ENCODE measurements around the gene TEF. TPM values are rescaled to one million over a fixed set of nuclear protein-coding genes. Genes with fewer than 3 reads are reported as not detected.

The TEF gene
- total and polyA plus RNA-seq, 2 donors from 2014 or later = 19.4 to 34.9 TPM

- FAIRE-seq (no peak), DNase-seq (no peak)
- no peak for TF ChIP-seq CTCF (IDR thresholded peaks at IDR 0.05; ENCODE audit: borderline replicate concordance, extremely low read depth, insufficient read depth)
- no peaks in the 10 kb centered on the region for H3K36me3 ChIP-seq (ENCODE audit: control insufficient read depth in 2 of 3, insufficient read depth in 3 of 3, low read length in 3 of 3)
- H3K27me3 ChIP-seq (ENCODE audit: control insufficient read depth, insufficient read depth, low read length) = no peaks in the 10 kb centered on the region
- H3K9ac ChIP-seq (ENCODE audit: low read length in 3 of 3) = no peak overlapping the region
- H3K4me3 ChIP-seq (ENCODE audit: low read length in 3 of 3) = no peak overlapping the region
- intact Hi-C loops (cut with DNase I) = no loop called here
- H3K27ac ChIP-seq (ENCODE audit: low read depth in 2 of 2, low read length in 2 of 2) = peak overlapping the region in 1 of 2 donors; percentile 7
- no peaks in the 10 kb centered on the region for H3K9me3 ChIP-seq (ENCODE audit: control insufficient read depth in 2 of 3, insufficient read depth in 1 of 3, low read length in 3 of 3)
- H3K4me1 ChIP-seq (ENCODE audit: control insufficient read depth in 2 of 3, insufficient read depth in 2 of 3, low read depth in 1 of 3, low read length in 3 of 3) = peaks cover 0 to 15% (median 8%) of the 10 kb centered on the region in 3 donors
These were observed 3.9 kb upstream of the TEF start for GRCh38 chr22:41377846-41378245.

GRCh38 chr22:41380993-41381328 is 781 bp upstream of the TEF start:
- Histone ChIP-seq H3K36me3 (ENCODE audit: control insufficient read depth in 2 of 3, insufficient read depth in 3 of 3, low read length in 3 of 3) (peaks cover 0 to 3% (median 0%) of the 10 kb centered on the region in 3 donors), H3K9me3 (ENCODE audit: control insufficient read depth in 2 of 3, insufficient read depth in 1 of 3, low read length in 3 of 3) (no peaks in the 10 kb centered on the region), H3K27me3 (ENCODE audit: control insufficient read depth, insufficient read depth, low read length) (no peaks in the 10 kb centered on the region), H3K9ac (ENCODE audit: low read length in 3 of 3) (peak overlapping the region; percentile 45 to 72 (median 47)), H3K4me3 (ENCODE audit: low read length in 3 of 3) (peak overlapping the region; percentile 54 to 70 (median 63)), H3K4me1 (ENCODE audit: control insufficient read depth in 2 of 3, insufficient read depth in 2 of 3, low read depth in 1 of 3, low read length in 3 of 3) (peaks cover 0 to 19% (median 8%) of the 10 kb centered on the region in 3 donors), H3K27ac (ENCODE audit: low read depth in 2 of 2, low read length in 2 of 2) (peak overlapping the region; percentile 100)
- no peak for FAIRE-seq
- intact Hi-C loops (cut with DNase I) = no loop called here
- no peak for TF ChIP-seq CTCF (IDR thresholded peaks at IDR 0.05; ENCODE audit: borderline replicate concordance, extremely low read depth, insufficient read depth)
- peak in 2 of 5 donors; percentile 86 to 91 for DNase-seq

- no peak for FAIRE-seq
- peak in 3 of 5 donors; percentile 89 to 96 (median 95) for DNase-seq
These were observed 396 bp downstream of the TEF start for GRCh38 chr22:41382098-41382578.

More at GRCh38 chr22:41382098-41382578, 396 bp downstream of the TEF start:
- Histone ChIP-seq H3K27ac (ENCODE audit: low read depth in 2 of 2, low read length in 2 of 2) (peak overlapping the region; percentile 100), H3K4me1 (ENCODE audit: control insufficient read depth in 2 of 3, insufficient read depth in 2 of 3, low read depth in 1 of 3, low read length in 3 of 3) (peaks cover 0 to 19% (median 8%) of the 10 kb centered on the region in 3 donors), H3K4me3 (ENCODE audit: low read length in 3 of 3) (peak overlapping the region; percentile 69 to 83 (median 74)), H3K9ac (ENCODE audit: low read length in 3 of 3) (peak overlapping the region; percentile 22 to 69 (median 37)), H3K36me3 (ENCODE audit: control insufficient read depth in 2 of 3, insufficient read depth in 3 of 3, low read length in 3 of 3) (peaks cover 0 to 3% (median 2%) of the 10 kb centered on the region in 3 donors), H3K9me3 (ENCODE audit: control insufficient read depth in 2 of 3, insufficient read depth in 1 of 3, low read length in 3 of 3) (no peaks in the 10 kb centered on the region), H3K27me3 (ENCODE audit: control insufficient read depth, insufficient read depth, low read length) (no peaks in the 10 kb centered on the region)
- intact Hi-C loops (cut with DNase I) = no loop called here
- TF ChIP-seq CTCF (IDR thresholded peaks at IDR 0.05; ENCODE audit: borderline replicate concordance, extremely low read depth, insufficient read depth) = no peak

Measured in kidney (tissue), 14 donors.